HTERT RPE-1 (cell line): ENCODE results near the gene KIF20A.
"Not testable (repeated sequence)": the region's sequence is repeated elsewhere in the genome, so short reads cannot be mapped to it uniquely, and the experiment has no call there.

Experiments
- in situ Hi-C: fragments of 300-500 bp; cut with MboI; formaldehyde crosslinking; loops from 4 replicates; pipeline ENCODE4 v1.14.3; 2020; ENCODE audit warnings: low sequenced_read_pairs

KIF20A gene

DNA sequence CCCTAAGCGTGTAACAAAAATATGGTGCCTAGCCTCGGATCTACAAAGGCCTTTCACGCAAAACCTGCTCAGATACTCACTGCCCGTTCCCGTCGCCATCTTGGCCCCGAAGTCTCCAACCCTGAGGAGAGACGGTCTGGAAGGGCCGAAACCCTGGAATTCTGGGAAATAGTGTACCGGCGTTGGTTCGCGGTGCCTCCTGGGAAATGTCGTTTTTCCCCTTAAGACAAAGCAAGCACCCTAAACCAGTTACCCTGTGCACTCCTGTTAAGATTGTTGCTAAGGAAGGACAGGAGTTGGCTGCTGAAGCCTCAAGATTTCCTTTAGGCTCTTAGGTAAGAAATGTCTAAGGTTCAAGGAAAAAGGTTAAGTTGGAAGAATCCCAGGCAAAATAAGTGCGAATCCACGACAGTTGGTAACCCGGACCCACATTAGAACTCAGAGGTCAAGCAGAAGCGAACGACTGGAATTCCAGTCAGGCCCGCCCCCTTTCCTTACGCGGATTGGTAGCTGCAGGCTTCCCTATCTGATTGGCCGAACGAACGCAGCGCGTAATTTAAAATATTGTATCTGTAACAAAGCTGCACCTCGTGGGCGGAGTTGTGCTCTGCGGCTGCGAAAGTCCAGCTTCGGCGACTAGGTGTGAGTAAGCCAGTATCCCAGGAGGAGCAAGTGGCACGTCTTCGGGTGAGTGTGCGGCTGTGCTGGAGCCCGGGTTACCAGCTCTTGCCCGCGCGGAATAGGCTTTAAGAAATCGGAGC lies at the start of gene KIF20A, which contains the start of gene BRD8:
TSS of gene KIF20A (plus strand) at position 597 of the 761 bp plus-strand sequence. CDS start 569 bp downstream, outside the sequence.
TSS of gene BRD8 (minus strand) at position 115 of the 761 bp plus-strand sequence. CDS start at position 99, 16 bp downstream.
- in situ Hi-C loops, result no loop called here

DNA sequence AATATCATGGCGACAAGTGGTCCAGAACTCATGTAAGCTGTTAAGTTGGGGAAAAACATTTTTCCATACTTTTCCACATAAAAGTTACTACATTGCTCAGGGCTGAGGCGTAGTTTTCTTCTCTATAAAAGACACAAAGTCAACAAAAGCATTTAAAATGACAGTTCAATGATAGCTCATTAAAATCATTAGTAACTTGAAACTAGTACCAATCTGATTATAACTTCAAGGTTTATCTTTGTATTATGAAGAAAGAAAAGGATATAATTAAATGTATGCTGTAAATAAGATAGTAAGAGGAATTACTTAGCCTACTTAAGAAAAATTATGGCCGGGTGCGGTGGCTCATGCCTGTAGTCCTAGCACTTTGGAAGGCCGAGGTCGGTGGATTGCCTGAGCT lies 49.6 kb upstream of the KIF20A start:
- in situ Hi-C loops, result no loop called here

DNA sequence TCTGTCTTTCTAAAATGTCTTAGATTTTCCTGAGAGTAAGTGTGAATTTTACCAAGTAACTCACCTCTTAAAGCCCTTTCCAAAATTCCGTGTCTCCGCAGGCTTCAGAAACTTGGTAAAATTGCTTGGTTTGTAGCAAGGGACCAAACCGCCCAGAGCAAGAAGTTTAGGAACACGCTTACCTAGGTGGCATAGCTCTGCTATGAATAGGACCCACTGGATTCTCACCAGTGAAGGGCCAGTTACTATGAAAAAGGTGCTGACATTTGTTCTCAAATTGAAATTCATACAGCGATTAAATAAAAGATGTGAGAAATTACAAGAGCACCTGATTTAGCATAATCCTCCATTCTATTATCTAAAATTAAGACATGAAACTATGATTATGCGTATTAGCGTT lies 46.4 kb upstream of the KIF20A start:
- in situ Hi-C loops, result no loop called here

DNA sequence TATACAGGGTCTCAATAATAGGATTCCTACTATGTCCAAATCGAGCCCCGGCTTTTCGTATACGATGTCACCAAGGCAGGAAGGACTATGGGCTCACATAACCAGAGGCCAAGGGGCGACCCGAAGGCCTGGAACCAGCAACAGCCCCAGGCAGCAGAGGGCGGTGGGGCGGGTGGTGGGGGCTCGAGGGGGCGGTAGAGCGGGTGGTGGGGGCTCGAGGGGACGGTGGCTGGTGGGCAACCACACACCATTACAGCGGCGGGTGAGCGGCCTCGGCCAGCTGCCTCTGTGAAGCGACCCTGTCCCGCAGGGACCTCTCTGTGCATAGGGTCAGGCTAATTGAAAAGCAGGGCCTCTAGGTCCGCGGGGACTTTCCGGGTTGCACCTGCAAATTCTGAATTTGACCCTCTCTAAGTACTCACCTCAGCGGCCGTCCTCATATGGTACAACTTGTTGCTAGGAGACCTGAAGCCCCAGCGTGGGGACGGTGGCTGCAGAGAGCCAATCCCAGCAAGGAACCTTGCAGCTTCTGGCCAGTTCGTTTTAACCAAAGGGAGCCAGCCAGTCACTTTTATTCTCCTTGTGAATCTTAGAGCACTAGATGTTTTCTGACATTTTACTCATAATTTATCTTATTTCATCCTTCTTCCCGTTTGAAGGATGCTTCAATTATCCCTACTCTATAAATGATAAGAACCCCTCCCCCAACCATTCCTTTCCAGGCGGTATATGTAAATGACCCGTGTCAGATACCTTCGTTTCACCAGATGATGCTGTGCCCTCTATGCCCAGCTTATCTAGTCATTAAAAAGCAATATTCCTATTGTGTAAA lies 39.7 kb upstream of the KIF20A start, which contains the start of gene NME5:
TSS of gene NME5 (minus strand) at position 480 of the 832 bp plus-strand sequence. CDS start 648 bp downstream, outside the sequence.
- in situ Hi-C loops, result no loop called here

DNA sequence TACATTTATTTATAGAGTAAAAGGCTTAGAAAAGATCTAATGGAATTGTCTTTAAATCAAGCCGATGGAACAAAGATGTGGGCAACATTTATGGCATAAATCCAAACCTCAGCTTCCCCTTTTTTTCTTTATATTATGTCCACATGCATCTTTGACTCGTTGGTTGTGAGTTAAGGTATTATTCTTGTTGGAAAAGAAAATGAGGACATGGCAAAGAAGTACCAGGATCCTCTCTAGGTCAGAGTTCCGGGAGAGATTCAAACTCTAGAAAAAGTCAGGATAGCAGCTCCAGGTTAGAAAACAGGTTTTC lies 39.2 kb upstream of the KIF20A start:
- in situ Hi-C loops, result no loop called here

DNA sequence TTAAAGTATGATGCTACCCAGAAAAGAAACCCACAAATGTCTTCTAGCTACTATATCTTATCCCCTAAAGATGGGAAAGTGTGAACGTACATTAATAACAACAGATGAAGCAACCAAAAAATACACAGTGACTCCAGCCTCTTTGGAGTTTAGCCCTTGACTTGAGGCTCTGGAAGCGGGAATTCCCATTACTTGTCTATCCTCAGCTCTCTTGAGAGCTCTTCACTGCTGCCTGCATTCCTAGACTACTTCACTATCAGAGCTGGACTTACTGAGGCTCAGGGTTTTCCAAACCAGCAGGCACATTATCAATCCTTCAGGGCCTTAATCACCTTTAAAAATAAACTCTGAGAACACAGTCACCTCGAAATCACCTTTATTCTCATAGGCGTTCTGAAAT lies 38.6 kb upstream of the KIF20A start:
- in situ Hi-C loops, result no loop called here

DNA sequence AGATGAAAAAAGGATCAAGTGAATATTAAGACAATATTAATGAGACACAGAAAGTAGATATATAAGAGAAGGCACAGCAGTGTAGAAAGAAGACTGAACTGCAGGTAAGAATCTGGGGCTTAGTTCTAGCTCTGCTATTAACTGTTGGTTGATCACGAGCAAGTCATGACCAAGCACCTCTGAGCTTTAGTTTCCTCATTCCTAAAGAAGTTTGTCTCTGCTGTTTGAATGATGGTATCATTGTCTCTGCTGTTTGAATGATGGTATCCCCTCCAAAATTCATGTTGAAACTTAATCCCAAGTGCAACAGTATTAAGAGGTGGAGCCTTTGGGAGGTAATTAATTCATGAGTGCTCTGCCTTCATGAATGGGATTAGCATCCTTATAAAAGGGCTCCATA lies 37.2 kb upstream of the KIF20A start:
- in situ Hi-C loops, result no loop called here

DNA sequence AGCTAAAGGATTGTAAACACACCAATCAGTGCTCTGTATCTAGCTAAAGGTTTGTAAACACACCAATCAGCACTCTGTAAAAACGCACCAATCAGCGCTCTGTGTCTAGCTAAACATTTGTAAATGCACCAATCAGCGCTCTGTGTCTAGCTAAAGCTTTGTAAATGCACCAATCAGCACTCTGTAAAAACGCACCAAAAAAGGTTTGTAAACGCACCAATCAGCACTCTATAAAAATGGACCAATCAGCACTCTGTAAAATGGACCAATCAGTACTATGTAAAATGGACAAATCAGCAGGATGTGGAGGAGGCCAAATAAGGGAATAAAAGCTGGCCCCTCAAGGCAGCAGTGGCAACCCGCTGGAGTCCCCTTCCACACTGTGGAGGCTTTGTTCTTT lies 35.3 kb upstream of the KIF20A start:
- in situ Hi-C loops, result not testable (repeated sequence)

DNA sequence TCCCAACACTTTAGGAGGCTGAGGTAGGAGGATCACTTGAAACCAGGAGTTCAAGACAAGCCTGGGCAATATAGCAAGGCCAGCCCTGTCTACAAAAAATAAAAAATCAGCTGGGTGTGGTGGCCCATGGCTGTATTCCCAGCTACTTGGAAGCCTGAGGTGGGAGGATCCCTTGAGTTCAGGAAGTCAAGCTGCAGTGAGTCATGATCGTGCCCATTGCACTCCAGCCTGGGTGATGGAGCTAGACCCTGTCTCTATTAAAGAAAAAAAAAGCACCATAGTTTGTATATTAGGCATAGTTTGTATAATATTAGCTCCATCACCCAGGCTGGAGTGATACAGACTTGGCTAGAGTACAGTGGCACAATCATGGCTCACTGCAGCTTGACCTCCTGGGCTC lies 30.1 kb upstream of the KIF20A start:
- in situ Hi-C loops, result no loop called here

DNA sequence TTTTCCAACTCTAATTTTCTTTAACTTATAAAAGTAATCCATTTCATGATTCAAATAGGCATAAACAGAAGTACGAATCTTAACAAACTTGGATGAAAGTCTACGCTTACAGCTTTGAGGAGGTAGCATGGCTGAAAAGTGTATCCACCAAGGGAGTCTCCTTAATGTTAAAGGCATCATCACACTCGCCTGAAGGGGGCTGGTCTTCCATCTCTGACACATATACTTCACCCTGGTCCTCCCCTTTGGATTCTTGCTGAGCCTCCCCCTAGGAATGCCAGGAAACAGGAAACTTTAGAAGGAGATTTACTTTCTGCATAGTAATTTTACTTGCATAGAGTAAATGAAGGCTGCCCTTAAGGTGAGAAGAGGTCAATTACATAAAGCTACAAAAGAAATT lies 29.4 kb upstream of the KIF20A start:
- in situ Hi-C loops, result no loop called here

DNA sequence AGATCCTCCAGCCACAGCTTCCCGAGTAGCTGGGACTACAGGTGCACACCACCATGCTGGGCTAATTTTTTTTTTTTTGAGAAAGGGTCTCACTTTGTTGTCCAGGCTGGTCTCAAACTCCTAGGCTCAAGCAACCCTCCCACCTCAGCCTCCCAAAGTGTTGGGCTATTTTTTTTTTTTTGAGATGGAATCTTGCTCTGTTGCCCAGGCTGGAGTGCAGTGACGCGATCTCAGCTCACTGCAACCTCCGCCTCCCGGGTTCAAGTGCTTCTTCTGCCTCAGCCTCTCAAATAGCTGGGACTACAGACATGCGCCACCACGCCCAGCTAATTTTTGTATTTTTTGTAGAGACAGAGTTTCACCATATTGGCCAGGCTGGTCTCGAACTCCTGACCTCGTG lies 22.9 kb upstream of the KIF20A start:
- in situ Hi-C loops, result not testable (repeated sequence)

DNA sequence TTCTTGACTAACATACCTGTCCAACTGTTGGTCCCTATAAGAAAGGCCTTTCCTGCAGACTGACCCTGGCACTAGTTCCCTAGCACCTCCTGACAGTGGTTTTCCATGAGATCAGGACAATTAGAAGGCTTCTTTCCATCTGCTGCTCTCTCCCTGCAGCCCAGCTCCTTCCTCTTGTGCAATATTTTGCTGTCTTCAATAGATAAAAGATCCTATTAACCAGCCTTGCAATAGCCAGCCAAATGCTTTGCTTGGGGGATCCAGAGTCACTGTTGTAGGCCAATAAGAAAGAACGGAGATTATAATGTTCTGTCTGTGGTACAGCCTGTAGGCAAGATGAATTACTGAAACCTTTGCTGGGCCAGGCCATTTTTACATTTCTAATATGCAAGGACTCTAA lies 21.3 kb upstream of the KIF20A start:
- in situ Hi-C loops, result no loop called here

DNA sequence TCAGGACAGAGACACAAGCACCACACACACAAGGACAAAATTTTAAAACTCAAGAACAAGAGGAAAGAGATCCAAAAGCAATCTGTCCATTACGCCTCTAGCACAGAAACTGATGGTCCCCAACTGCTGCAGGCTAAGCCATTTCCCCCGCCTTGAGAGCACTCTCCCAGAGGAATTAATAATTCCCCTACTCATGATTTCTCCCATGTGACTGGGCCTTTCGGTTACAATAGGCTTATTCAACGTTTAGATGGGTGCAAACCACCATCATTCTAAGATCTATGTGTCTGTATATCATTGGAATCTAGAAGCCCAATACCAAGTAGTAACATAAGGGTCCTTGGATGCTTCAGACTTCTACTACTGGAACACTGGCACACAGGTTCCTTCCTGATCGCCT lies 19.2 kb upstream of the KIF20A start:
- in situ Hi-C loops, result no loop called here

DNA sequence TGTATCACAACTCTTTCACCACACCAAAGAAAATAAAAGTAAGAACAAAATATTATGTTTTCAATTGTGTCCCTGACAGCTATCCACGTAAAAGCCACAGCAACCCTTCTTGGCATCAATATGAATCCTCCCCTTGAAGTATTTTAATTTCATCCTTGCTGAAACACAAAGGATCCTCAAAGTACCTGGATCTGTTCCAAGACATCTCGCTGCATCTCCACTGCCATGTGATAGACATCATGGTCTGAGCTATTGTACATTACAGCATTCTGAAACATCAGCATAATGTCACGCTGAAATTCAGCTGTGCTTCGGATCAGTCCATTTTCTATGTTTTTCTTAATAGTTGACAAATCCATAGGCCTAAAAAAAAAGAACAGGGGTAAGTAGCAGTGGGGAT lies 18.2 kb upstream of the KIF20A start:
- in situ Hi-C loops, result no loop called here

DNA sequence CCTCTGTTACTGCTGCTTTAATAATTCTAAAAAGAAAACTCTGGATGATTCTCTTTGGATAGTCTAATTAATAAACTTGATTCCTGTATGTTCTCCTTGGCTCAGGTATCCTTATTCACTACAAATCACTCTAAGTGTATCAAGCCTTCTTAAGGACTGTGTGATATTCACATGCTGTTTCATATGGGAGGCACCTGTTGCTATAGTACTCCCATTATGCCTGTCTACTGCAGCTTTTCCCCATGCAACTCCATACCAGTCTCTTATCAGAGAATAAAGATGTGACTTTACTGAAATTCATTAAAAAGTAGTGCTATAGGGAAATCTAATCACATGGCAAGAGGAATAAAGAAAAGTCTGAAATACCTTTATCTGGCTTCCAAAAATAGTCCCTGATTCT lies 15.2 kb upstream of the KIF20A start:
- in situ Hi-C loops, result no loop called here

DNA sequence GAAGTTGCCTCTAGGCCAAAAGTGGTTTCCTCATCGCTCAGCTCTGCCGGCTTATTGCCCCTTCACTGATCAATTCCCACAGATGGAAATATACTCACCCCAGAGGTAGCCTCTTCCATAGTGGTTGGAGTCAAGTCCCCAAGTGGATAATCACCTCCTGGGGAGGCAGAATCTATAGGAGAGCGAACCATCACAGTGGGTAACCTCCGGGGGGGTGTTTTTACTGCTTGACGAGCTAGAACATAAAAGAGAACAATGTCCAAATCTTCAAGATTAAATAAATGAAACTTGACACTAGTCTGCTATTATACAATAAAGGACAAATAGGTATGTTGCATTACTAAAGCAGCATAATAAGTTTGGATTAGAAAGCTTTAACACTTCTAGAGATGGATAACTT lies 9.8 kb upstream of the KIF20A start:
- in situ Hi-C loops, result no loop called here

DNA sequence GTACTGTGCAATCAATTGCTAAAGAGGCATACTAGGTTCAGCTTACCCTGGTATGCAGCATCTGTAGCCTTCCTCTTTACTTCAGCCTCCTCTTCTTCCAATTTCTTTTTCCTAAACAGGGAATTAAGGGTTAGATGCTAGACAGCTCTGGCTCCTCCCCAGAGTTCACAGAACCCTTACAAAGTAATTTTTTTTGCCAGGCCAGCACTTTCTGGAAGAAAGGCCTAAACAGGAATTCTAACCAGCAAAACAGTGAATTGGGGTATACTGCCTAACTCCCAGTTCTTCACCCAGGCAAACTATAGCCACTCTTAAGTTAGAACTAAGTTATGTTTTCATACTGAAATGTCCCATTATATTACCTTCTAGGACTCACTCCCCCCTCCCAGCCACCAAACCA lies 8.6 kb upstream of the KIF20A start:
- in situ Hi-C loops, result no loop called here

DNA sequence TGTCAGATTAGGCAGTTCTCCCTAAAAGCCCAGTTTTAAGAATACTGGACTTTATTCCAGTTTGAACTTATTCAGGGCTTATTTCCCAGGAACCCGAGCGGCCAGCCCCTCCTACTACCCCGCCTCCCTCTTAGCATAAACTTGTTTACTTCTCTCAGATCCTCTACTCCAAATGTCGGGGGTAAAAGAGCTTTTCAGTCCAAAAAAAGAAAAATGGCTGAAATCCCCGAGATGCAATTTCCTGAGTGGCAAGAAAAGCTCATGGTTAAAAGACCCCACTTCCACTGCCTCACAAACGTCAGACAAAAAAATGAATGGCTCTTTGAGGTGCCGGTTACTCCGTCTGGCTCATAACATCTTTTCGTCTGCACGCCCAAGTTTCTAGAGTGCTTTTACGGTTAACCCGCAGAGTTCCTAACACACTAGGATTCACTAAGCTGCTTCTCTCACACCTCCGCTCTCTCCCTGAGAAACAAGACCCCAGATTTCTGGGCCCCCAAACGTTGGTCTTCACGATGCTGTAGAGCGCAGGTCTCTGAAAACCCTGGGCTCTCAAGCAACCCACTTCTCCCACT lies 884 bp upstream of the KIF20A start:
- in situ Hi-C loops, result no loop called here

DNA sequence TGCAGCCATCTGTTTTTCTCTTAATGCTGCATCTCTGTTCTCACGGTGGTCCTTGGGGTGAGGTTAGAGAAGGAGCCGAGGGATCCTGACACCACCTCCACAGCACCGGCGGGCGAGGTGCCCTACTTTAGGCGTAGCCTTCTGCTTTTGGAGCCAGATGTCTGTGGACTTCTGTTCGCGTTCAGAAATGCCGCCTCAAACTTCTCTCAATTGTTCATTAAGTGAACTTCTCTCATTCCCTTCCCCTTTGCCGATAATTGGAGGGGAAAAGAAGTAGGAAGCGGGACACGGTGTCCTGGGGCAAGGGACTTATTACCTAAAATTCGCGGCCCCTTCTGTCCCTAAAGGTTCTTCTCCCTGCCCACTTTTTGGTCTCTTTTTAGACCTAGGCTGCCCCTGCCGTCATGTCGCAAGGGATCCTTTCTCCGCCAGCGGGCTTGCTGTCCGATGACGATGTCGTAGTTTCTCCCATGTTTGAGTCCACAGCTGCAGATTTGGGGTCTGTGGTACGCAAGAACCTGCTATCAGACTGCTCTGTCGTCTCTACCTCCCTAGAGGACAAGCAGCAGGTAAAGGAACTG lies 455 bp downstream of the KIF20A start:
- in situ Hi-C loops, result no loop called here

DNA sequence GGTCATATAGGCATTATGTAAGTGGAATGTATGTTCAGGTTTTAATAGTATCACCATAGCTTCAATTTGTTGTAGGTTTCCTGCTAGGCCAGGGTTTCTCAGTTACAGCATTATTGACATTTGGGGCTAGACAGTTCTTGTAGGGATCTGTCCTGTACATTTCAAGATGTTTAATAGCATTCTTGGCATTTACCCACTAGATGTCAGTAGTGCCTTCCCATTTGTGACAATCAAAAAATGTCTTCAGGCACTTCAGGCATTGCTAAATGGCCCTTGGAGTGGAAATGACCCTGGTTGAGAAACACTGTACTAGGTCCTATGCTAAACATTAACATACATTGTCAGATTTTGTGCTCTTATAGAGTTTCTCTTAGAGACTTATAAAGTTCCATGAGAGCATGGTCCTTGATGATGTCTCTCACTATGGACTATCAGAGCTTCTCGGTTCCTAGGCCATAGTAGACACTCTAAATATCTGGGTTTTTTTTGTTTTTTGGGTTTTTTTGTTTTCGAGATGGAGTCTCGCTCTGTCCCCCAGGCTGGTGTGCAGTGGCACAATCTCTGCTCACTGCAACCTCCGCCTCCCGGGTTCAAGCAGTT lies 1.4 kb downstream of the KIF20A start:
- in situ Hi-C loops, result no loop called here

DNA sequence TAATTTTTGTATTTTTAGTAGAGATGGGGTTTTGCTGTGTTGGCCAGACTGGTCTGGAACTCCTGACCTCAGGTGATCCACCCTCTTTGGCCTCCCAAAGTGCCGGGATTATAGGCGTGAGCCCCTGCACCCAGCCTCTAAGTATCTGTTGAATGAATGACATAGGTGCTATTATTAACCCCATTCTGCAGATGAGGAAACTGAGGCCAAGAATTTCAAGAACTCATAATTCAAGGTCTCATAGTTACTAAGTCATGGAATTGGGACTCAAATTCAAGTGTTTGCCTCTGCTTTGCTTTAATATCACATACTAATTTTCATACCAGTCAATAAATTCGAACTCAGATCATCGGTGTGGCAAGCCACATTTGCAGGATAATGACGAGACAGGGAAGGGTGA lies 1.9 kb downstream of the KIF20A start:
- in situ Hi-C loops, result no loop called here
